ENCODE data around the gene ANXA3. TPM values are rescaled to one million over a fixed set of nuclear protein-coding genes. Genes with fewer than 3 reads are reported as not detected.

Gene ANXA3
- total RNA-seq, 4 donors from 2014 or later, result 29.7 to 170 (median 95.7) TPM

GRCh38 chr4:78599147-78599546 lies 47.6 kb downstream of the ANXA3 start:
- peaks cover 0 to 45% (median 0%) of the 10 kb centered on the region in 3 donors for H3K36me3 ChIP-seq
- peaks cover 0 to 9% (median 3%) of the 10 kb centered on the region in 4 donors for H3K4me1 ChIP-seq
- no peak for DNase-seq (ENCODE audit: low spot score in 2 of 2)
- H3K27me3 ChIP-seq, result no peaks in the 10 kb centered on the region
- no peak overlapping the region for H3K4me3 ChIP-seq
- WGBS, 2 donors, result 78 to 85% methylated on average over 4 of the region's 4 CpGs
- H3K9me3 ChIP-seq, result no peaks in the 10 kb centered on the region
- no peak overlapping the region for H3K27ac ChIP-seq
- TF ChIP-seq EP300 (IDR thresholded peaks at IDR 0.05) (no peak), CTCF (IDR thresholded peaks at IDR 0.05) (no peak), POLR2A (IDR thresholded peaks at IDR 0.05) (no peak)

- DNase-seq (ENCODE audit: low spot score in 2 of 2), result no peak
- Histone ChIP-seq H3K36me3 (peaks cover 0 to 52% (median 0%) of the 10 kb centered on the region in 3 donors), H3K9me3 (no peaks in the 10 kb centered on the region), H3K27me3 (no peaks in the 10 kb centered on the region), H3K4me3 (no peak overlapping the region), H3K4me1 (peaks cover 0 to 9% (median 3%) of the 10 kb centered on the region in 4 donors), H3K27ac (no peak overlapping the region)
- 51 to 63% methylated on average over 2 of the region's 2 CpGs for WGBS, 2 donors
- TF ChIP-seq POLR2A (IDR thresholded peaks at IDR 0.05) (no peak), EP300 (IDR thresholded peaks at IDR 0.05) (peak in 1 of 2 donors; percentile 10)
Measured at GRCh38 chr4:78599931-78600375, 48.4 kb downstream of the ANXA3 start.

- H3K27ac ChIP-seq, result no peak overlapping the region
- H3K9me3 ChIP-seq, result no peaks in the 10 kb centered on the region
- 58 to 65% methylated on average over 7 of the region's 7 CpGs for WGBS, 2 donors
- H3K4me1 ChIP-seq, result peaks cover 0 to 9% (median 3%) of the 10 kb centered on the region in 4 donors
- H3K4me3 ChIP-seq, result no peak overlapping the region
- H3K36me3 ChIP-seq, result peaks cover 0 to 56% (median 0%) of the 10 kb centered on the region in 3 donors
- DNase-seq (ENCODE audit: low spot score in 2 of 2), result no peak
- TF ChIP-seq POLR2A (IDR thresholded peaks at IDR 0.05), result no peak
- no peak for TF ChIP-seq EP300 (IDR thresholded peaks at IDR 0.05)
- TF ChIP-seq CTCF (IDR thresholded peaks at IDR 0.05), result no peak
- H3K27me3 ChIP-seq, result no peaks in the 10 kb centered on the region
Measured at GRCh38 chr4:78601013-78601412, 49.4 kb downstream of the ANXA3 start.

- H3K36me3 ChIP-seq, result peaks cover 0 to 60% (median 0%) of the 10 kb centered on the region in 3 donors
- 82 to 95% methylated on average over 3 of the region's 3 CpGs for WGBS, 2 donors
- H3K4me1 ChIP-seq, result peaks cover 0 to 9% (median 3%) of the 10 kb centered on the region in 4 donors
- no peaks in the 10 kb centered on the region for H3K9me3 ChIP-seq
- TF ChIP-seq EP300 (IDR thresholded peaks at IDR 0.05), result no peak
- no peak for TF ChIP-seq CTCF (IDR thresholded peaks at IDR 0.05)
- TF ChIP-seq POLR2A (IDR thresholded peaks at IDR 0.05), result no peak
- H3K27me3 ChIP-seq, result no peaks in the 10 kb centered on the region
- H3K27ac ChIP-seq, result no peak overlapping the region
- H3K4me3 ChIP-seq, result no peak overlapping the region
- DNase-seq (ENCODE audit: low spot score in 2 of 2), result no peak
Measured at GRCh38 chr4:78602334-78602733, 50.8 kb downstream of the ANXA3 start.

- H3K36me3 ChIP-seq, result peaks cover 0 to 49% (median 0%) of the 10 kb centered on the region in 3 donors
- H3K27me3 ChIP-seq, result no peaks in the 10 kb centered on the region
- WGBS, 2 donors, result 94 to 95% methylated on average over 3 of the region's 3 CpGs
- no peak for TF ChIP-seq CTCF (IDR thresholded peaks at IDR 0.05)
- no peak for TF ChIP-seq EP300 (IDR thresholded peaks at IDR 0.05)
- no peak for TF ChIP-seq POLR2A (IDR thresholded peaks at IDR 0.05)
- H3K4me3 ChIP-seq, result no peak overlapping the region
- H3K4me1 ChIP-seq, result peaks cover 0 to 9% (median 3%) of the 10 kb centered on the region in 4 donors
- no peak for DNase-seq (ENCODE audit: low spot score in 2 of 2)
- no peak overlapping the region for H3K27ac ChIP-seq
- no peaks in the 10 kb centered on the region for H3K9me3 ChIP-seq
Measured at GRCh38 chr4:78603384-78603783, 51.8 kb downstream of the ANXA3 start.

All from tibial nerve (tissue), 4 donors.